ENCODE results near the gene PRDM11.

Gene PRDM11

DNA sequence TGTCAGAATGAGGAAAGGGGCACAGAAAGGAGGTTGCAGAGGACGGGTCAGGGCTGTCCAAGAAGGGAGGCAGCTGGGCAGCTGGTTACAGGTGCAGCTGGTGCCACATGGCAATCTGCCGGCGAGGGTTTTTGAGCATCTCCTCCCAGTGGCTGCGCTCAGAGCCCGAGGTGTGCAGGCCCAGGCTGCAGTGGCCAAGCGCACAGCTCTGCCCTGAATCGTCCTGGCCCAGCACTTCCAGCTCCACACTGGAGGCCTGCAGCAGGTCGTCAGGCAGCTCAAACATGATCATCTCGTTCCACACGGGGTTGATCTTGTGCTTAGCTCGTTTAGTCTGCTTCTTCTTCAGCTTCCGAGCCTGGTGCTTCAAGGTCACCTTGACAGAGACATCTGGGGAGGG, 97.5 kb downstream of the PRDM11 start:
- 83% methylated on average over 12 of the region's 12 CpGs for WGBS

GRCh38 chr11:45245218-45246045, 99.0 kb downstream of the PRDM11 start:
- Histone ChIP-seq H2BK5ac (ENCODE audit: low read depth, low read length, poor library complexity, severe bottlenecking) (no peak overlapping the region), H3K4ac (ENCODE audit: low read depth in 1 of 2, low read length in 2 of 2) (no peak overlapping the region), H3K18ac (ENCODE audit: low read depth in 1 of 2, low read length in 2 of 2) (no peak overlapping the region), H2BK15ac (ENCODE audit: low read depth, poor library complexity, severe bottlenecking) (no peak overlapping the region), H3K27me3 (ENCODE audit: control insufficient read depth in 1 of 2, insufficient read depth in 1 of 2, low read length in 2 of 2) (peaks cover 11 to 52% of the 10 kb centered on the region in 2 experiments), H4K91ac (ENCODE audit: low read length) (no peak overlapping the region), H2BK12ac (ENCODE audit: low read length in 2 of 2) (no peak overlapping the region), H3K36me3 (ENCODE audit: control insufficient read depth in 1 of 2, insufficient read depth in 2 of 2, low read depth in 1 of 2, low read length in 2 of 2) (no peaks in the 10 kb centered on the region), H3K9me3 (ENCODE audit: control insufficient read depth, low read length) (no peaks in the 10 kb centered on the region), H3K4me2 (ENCODE audit: low read length, poor library complexity, severe bottlenecking) (no peak overlapping the region), H3K4me3 (ENCODE audit: insufficient read depth in 1 of 2, low read depth in 1 of 2, low read length in 2 of 2) (no peak overlapping the region), H2BK120ac (ENCODE audit: low read depth, low read length) (no peak overlapping the region), H4K8ac (ENCODE audit: low read length) (no peak overlapping the region), H3K23ac (ENCODE audit: low read length in 2 of 2) (no peak overlapping the region), H3K14ac (ENCODE audit: low read length in 2 of 2) (no peak overlapping the region), H2AFZ (ENCODE audit: low read depth, low read length) (no peak overlapping the region), H3K79me1 (replicated peaks; ENCODE audit: low read length, poor library complexity, severe bottlenecking) (no peaks in the 10 kb centered on the region), H3K4me1 (ENCODE audit: control insufficient read depth, insufficient read depth, low read depth, low read length) (no peaks in the 10 kb centered on the region), H2AK5ac (ENCODE audit: low read length, severe bottlenecking) (no peak overlapping the region), H3K27ac (ENCODE audit: low read length, poor library complexity, severe bottlenecking) (no peak overlapping the region), H3K9ac (ENCODE audit: low read length) (no peak overlapping the region)
- WGBS, result 69% methylated on average over 4 of the region's 8 CpGs
- DNase-seq, result no peak

More for the DNA sequence above, 97.5 kb downstream of the PRDM11 start:
- Histone ChIP-seq H4K8ac (ENCODE audit: low read length) (no peak overlapping the region), H3K18ac (ENCODE audit: low read depth in 1 of 2, low read length in 2 of 2) (no peak overlapping the region), H2BK120ac (ENCODE audit: low read depth, low read length) (no peak overlapping the region), H3K4me3 (ENCODE audit: insufficient read depth in 1 of 2, low read depth in 1 of 2, low read length in 2 of 2) (no peak overlapping the region), H3K4ac (ENCODE audit: low read depth in 1 of 2, low read length in 2 of 2) (no peak overlapping the region), H4K91ac (ENCODE audit: low read length) (no peak overlapping the region), H2BK12ac (ENCODE audit: low read length in 2 of 2) (no peak overlapping the region), H2BK5ac (ENCODE audit: low read depth, low read length, poor library complexity, severe bottlenecking) (no peak overlapping the region), H2AFZ (ENCODE audit: low read depth, low read length) (no peak overlapping the region), H3K9me3 (ENCODE audit: control insufficient read depth, low read length) (no peaks in the 10 kb centered on the region), H3K23ac (ENCODE audit: low read length in 2 of 2) (no peak overlapping the region), H3K79me1 (replicated peaks; ENCODE audit: low read length, poor library complexity, severe bottlenecking) (no peaks in the 10 kb centered on the region), H3K4me1 (ENCODE audit: control insufficient read depth, insufficient read depth, low read depth, low read length) (no peaks in the 10 kb centered on the region), H3K4me2 (ENCODE audit: low read length, poor library complexity, severe bottlenecking) (no peak overlapping the region), H3K36me3 (ENCODE audit: control insufficient read depth in 1 of 2, insufficient read depth in 2 of 2, low read depth in 1 of 2, low read length in 2 of 2) (no peaks in the 10 kb centered on the region), H3K27ac (ENCODE audit: low read length, poor library complexity, severe bottlenecking) (no peak overlapping the region), H2BK15ac (ENCODE audit: low read depth, poor library complexity, severe bottlenecking) (no peak overlapping the region), H2AK5ac (ENCODE audit: low read length, severe bottlenecking) (no peak overlapping the region), H3K14ac (ENCODE audit: low read length in 2 of 2) (no peak overlapping the region), H3K27me3 (ENCODE audit: control insufficient read depth in 1 of 2, insufficient read depth in 1 of 2, low read length in 2 of 2) (peaks cover 11 to 48% of the 10 kb centered on the region in 2 experiments), H3K9ac (ENCODE audit: low read length) (no peak overlapping the region)
- DNase-seq, result no peak

- Histone ChIP-seq H3K36me3 (ENCODE audit: control insufficient read depth in 1 of 2, insufficient read depth in 2 of 2, low read depth in 1 of 2, low read length in 2 of 2) (no peaks in the 10 kb centered on the region), H3K9ac (ENCODE audit: low read length) (no peak overlapping the region), H3K79me1 (replicated peaks; ENCODE audit: low read length, poor library complexity, severe bottlenecking) (no peaks in the 10 kb centered on the region), H3K4me1 (ENCODE audit: control insufficient read depth, insufficient read depth, low read depth, low read length) (no peaks in the 10 kb centered on the region), H3K4ac (ENCODE audit: low read depth in 1 of 2, low read length in 2 of 2) (no peak overlapping the region), H3K4me3 (ENCODE audit: insufficient read depth in 1 of 2, low read depth in 1 of 2, low read length in 2 of 2) (no peak overlapping the region), H3K23ac (ENCODE audit: low read length in 2 of 2) (no peak overlapping the region), H3K18ac (ENCODE audit: low read depth in 1 of 2, low read length in 2 of 2) (no peak overlapping the region), H2BK120ac (ENCODE audit: low read depth, low read length) (no peak overlapping the region), H3K4me2 (ENCODE audit: low read length, poor library complexity, severe bottlenecking) (no peak overlapping the region), H2BK12ac (ENCODE audit: low read length in 2 of 2) (no peak overlapping the region), H2AFZ (ENCODE audit: low read depth, low read length) (no peak overlapping the region), H2BK15ac (ENCODE audit: low read depth, poor library complexity, severe bottlenecking) (no peak overlapping the region), H3K14ac (ENCODE audit: low read length in 2 of 2) (no peak overlapping the region), H2AK5ac (ENCODE audit: low read length, severe bottlenecking) (no peak overlapping the region), H3K27ac (ENCODE audit: low read length, poor library complexity, severe bottlenecking) (no peak overlapping the region), H3K9me3 (ENCODE audit: control insufficient read depth, low read length) (no peaks in the 10 kb centered on the region), H2BK5ac (ENCODE audit: low read depth, low read length, poor library complexity, severe bottlenecking) (no peak overlapping the region), H3K27me3 (ENCODE audit: control insufficient read depth in 1 of 2, insufficient read depth in 1 of 2, low read length in 2 of 2) (peaks cover 11 to 53% of the 10 kb centered on the region in 2 experiments), H4K8ac (ENCODE audit: low read length) (no peak overlapping the region), H4K91ac (ENCODE audit: low read length) (no peak overlapping the region)
- WGBS, result 97% methylated on average over 7 of the region's 8 CpGs
- no peak for DNase-seq
Observed at GRCh38 chr11:45246241-45246640, 99.8 kb downstream of the PRDM11 start.

DNA sequence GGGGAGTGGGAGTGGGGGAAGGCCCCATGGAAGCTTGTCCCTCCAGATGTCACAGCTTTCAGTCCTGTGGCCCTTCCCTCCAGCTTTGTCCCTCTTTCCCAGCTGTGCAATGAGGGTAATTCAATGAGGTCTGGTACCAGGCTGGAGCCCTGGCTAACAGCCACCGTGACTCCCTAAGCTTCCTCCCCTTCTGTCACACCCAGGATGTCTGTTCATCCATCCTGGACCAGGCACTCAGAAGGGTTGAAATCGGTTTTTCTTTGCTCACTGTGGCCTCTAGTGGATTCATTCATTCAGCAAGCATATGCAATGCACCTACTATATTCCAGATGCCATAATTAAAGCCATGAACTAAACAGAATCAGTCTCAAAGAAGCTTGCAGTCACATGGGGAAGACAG, 101.0 kb downstream of the PRDM11 start:
- Histone ChIP-seq H3K4me2 (ENCODE audit: low read length, poor library complexity, severe bottlenecking) (no peak overlapping the region), H3K9ac (ENCODE audit: low read length) (no peak overlapping the region), H3K4me1 (ENCODE audit: control insufficient read depth, insufficient read depth, low read depth, low read length) (peaks cover 4% of the 10 kb centered on the region), H3K27me3 (ENCODE audit: control insufficient read depth in 1 of 2, insufficient read depth in 1 of 2, low read length in 2 of 2) (peaks cover 11 to 65% of the 10 kb centered on the region in 2 experiments), H3K36me3 (ENCODE audit: control insufficient read depth in 1 of 2, insufficient read depth in 2 of 2, low read depth in 1 of 2, low read length in 2 of 2) (no peaks in the 10 kb centered on the region), H2BK12ac (ENCODE audit: low read length in 2 of 2) (no peak overlapping the region), H3K79me1 (replicated peaks; ENCODE audit: low read length, poor library complexity, severe bottlenecking) (no peaks in the 10 kb centered on the region), H2BK15ac (ENCODE audit: low read depth, poor library complexity, severe bottlenecking) (no peak overlapping the region), H4K91ac (ENCODE audit: low read length) (no peak overlapping the region), H3K27ac (ENCODE audit: low read length, poor library complexity, severe bottlenecking) (no peak overlapping the region), H3K9me3 (ENCODE audit: control insufficient read depth, low read length) (no peaks in the 10 kb centered on the region), H2BK120ac (ENCODE audit: low read depth, low read length) (no peak overlapping the region), H3K18ac (ENCODE audit: low read depth in 1 of 2, low read length in 2 of 2) (no peak overlapping the region), H2AFZ (ENCODE audit: low read depth, low read length) (no peak overlapping the region), H3K14ac (ENCODE audit: low read length in 2 of 2) (no peak overlapping the region), H3K4me3 (ENCODE audit: insufficient read depth in 1 of 2, low read depth in 1 of 2, low read length in 2 of 2) (no peak overlapping the region), H2AK5ac (ENCODE audit: low read length, severe bottlenecking) (no peak overlapping the region), H2BK5ac (ENCODE audit: low read depth, low read length, poor library complexity, severe bottlenecking) (no peak overlapping the region), H4K8ac (ENCODE audit: low read length) (no peak overlapping the region), H3K23ac (ENCODE audit: low read length in 2 of 2) (no peak overlapping the region), H3K4ac (ENCODE audit: low read depth in 1 of 2, low read length in 2 of 2) (no peak overlapping the region)
- no peak for DNase-seq
- WGBS, result 57% methylated on average over 2 of the region's 2 CpGs
